ENCODE results near the gene TMEM135. TPM values are rescaled to one million over a fixed set of nuclear protein-coding genes. Genes with fewer than 3 reads are reported as not detected.

Gene TMEM135
- total RNA-seq, 1 donor from 2014 or later = 33.9 TPM

GRCh38 chr11:87190071-87190470 is 152.3 kb downstream of the TMEM135 start:
- Mint-ChIP-seq H3K4me3 (no peak overlapping the region), H3K27ac (no peak overlapping the region), H3K4me1 (ENCODE audit: unreplicated experiment) (peaks cover 17% of the 10 kb centered on the region), H3K36me3 (no peaks in the 10 kb centered on the region), H3K9me3 (no peaks in the 10 kb centered on the region), H3K27me3 (no peaks in the 10 kb centered on the region)
- no peak for DNase-seq (ENCODE audit: extremely low spot score, unreplicated experiment)
- no peak for TF ChIP-seq CTCF (conservative IDR thresholded peaks at IDR 0.05)

- no peak overlapping the region for H3K4me3 Mint-ChIP-seq
- TF ChIP-seq CTCF (conservative IDR thresholded peaks at IDR 0.05) = no peak
- no peaks in the 10 kb centered on the region for H3K9me3 Mint-ChIP-seq
- no peaks in the 10 kb centered on the region for H3K36me3 Mint-ChIP-seq
- no peaks in the 10 kb centered on the region for H3K27me3 Mint-ChIP-seq
- DNase-seq (ENCODE audit: extremely low spot score, unreplicated experiment) = no peak
- no peak overlapping the region for H3K27ac Mint-ChIP-seq
- H3K4me1 Mint-ChIP-seq (ENCODE audit: unreplicated experiment) = no peaks in the 10 kb centered on the region
Observed at GRCh38 chr11:87193756-87194470, 156.2 kb downstream of the TMEM135 start.

GRCh38 chr11:87194985-87195820 is 157.5 kb downstream of the TMEM135 start:
- Mint-ChIP-seq H3K27ac (no peak overlapping the region), H3K4me1 (ENCODE audit: unreplicated experiment) (no peaks in the 10 kb centered on the region), H3K4me3 (no peak overlapping the region), H3K27me3 (no peaks in the 10 kb centered on the region), H3K36me3 (no peaks in the 10 kb centered on the region), H3K9me3 (no peaks in the 10 kb centered on the region)
- no peak for DNase-seq (ENCODE audit: extremely low spot score, unreplicated experiment)
- TF ChIP-seq CTCF (conservative IDR thresholded peaks at IDR 0.05) = no peak

- TF ChIP-seq CTCF (conservative IDR thresholded peaks at IDR 0.05) = no peak
- no peaks in the 10 kb centered on the region for H3K9me3 Mint-ChIP-seq
- no peaks in the 10 kb centered on the region for H3K4me1 Mint-ChIP-seq (ENCODE audit: unreplicated experiment)
- H3K27me3 Mint-ChIP-seq = no peaks in the 10 kb centered on the region
- no peak overlapping the region for H3K4me3 Mint-ChIP-seq
- DNase-seq (ENCODE audit: extremely low spot score, unreplicated experiment) = no peak
- peak overlapping the region; percentile 9 for H3K27ac Mint-ChIP-seq
- peaks cover 3% of the 10 kb centered on the region for H3K36me3 Mint-ChIP-seq
Observed at GRCh38 chr11:87198266-87198881, 160.6 kb downstream of the TMEM135 start.

GRCh38 chr11:87201376-87201775 is 163.6 kb downstream of the TMEM135 start:
- no peak for TF ChIP-seq CTCF (conservative IDR thresholded peaks at IDR 0.05)
- Mint-ChIP-seq H3K4me1 (ENCODE audit: unreplicated experiment) (no peaks in the 10 kb centered on the region), H3K36me3 (peaks cover 3% of the 10 kb centered on the region), H3K27ac (no peak overlapping the region), H3K4me3 (no peak overlapping the region), H3K9me3 (no peaks in the 10 kb centered on the region), H3K27me3 (no peaks in the 10 kb centered on the region)
- DNase-seq (ENCODE audit: extremely low spot score, unreplicated experiment) = no peak

Data from type B pancreatic cell (in vitro differentiated cells).